IMR-90 (cell line): ENCODE data around the gene MTMR6. TPM values are rescaled to one million over a fixed set of nuclear protein-coding genes. Genes with fewer than 3 reads are reported as not detected.

Experiments
- ATAC-seq: fragments of 200-7000 bp; cut with Tn5 transposase; 2 replicates; pipeline ENCODE4 v1.9.1; 2020; ENCODE audit warnings: low read depth, mild to moderate bottlenecking, moderate library complexity
- BruUV-seq: library from RNA; stranded (reverse); fragments of 400-500 nt; replicated peaks from 2 replicates; lab custom pipeline; 2021; lab: Mats Ljungman, UMichigan
- CTCF ChIA-PET: fragments of 300-600 bp; formaldehyde crosslinking; extraction: SDS; loops from one replicate; lab custom pipeline; 2021; ENCODE audit warnings: antibody characterized with exemption; lab: Yijun Ruan, JAX
- POLR2A ChIA-PET: fragments of 300-600 bp; sonication (Branson Sonifier 250); formaldehyde crosslinking; loops from one replicate; lab custom pipeline; 2022; ENCODE audit warnings: antibody characterized with exemption; ENCODE audit not compliant: unreplicated experiment; lab: Charles Lee
- DNase-seq: peaks from one replicate; pipeline ENCODE4 v3.0.0; 2013
- H2AFZ ChIP-seq: replicated peaks from 2 replicates; pipeline ENCODE3; 2013; ENCODE audit warnings: low read length, mild to moderate bottlenecking; ENCODE audit not compliant: poor library complexity
- H2AK5ac ChIP-seq: 2 replicates; pipeline ENCODE4 v1.6.1; 2013; ENCODE audit warnings: low read depth, low read length, inconsistent platforms
- H2AK9ac ChIP-seq: replicated peaks from 2 replicates; pipeline ENCODE3; 2013; ENCODE audit warnings: mild to moderate bottlenecking, low read depth, low read length, moderate library complexity; ENCODE audit not compliant: poor library complexity
- H2BK120ac ChIP-seq: 2 replicates; pipeline ENCODE4 v1.6.1; 2013; ENCODE audit warnings: low read depth, low read length, inconsistent platforms
- H2BK15ac ChIP-seq: 3 replicates; pipeline ENCODE4 v1.6.1; 2013; ENCODE audit warnings: low read depth, low read length, inconsistent platforms
- H2BK20ac ChIP-seq: 2 replicates; pipeline ENCODE4 v1.6.1; 2013; ENCODE audit warnings: low read depth, mild to moderate bottlenecking, inconsistent platforms, low read length, moderate library complexity
- H2BK5ac ChIP-seq: 2 replicates; pipeline ENCODE4 v1.6.1; 2013; ENCODE audit warnings: mild to moderate bottlenecking, low read depth, low read length, inconsistent platforms; ENCODE audit not compliant: poor library complexity, severe bottlenecking
- H3K14ac ChIP-seq: replicated peaks from 2 replicates; pipeline ENCODE4 v1.6.1; 2013; ENCODE audit warnings: low read depth, low read length, inconsistent platforms
- H3K18ac ChIP-seq: 2 replicates; pipeline ENCODE4 v1.6.1; 2013; ENCODE audit warnings: low read depth, low read length, control low read depth
- H3K23ac ChIP-seq: 2 replicates; pipeline ENCODE4 v1.6.1; 2013; ENCODE audit warnings: low read depth, low read length, inconsistent platforms
- H3K27ac ChIP-seq: 2 replicates; pipeline ENCODE4 v1.5.1; 2013; ENCODE audit warnings: mild to moderate bottlenecking, control low read depth, low read length; ENCODE audit not compliant: insufficient read depth
- H3K27me3 ChIP-seq: 2 replicates; pipeline ENCODE4 v1.6.1; 2013; ENCODE audit warnings: low read length; ENCODE audit not compliant: control insufficient read depth, insufficient read depth
- H3K36me3 ChIP-seq: 2 replicates; pipeline ENCODE4 v1.6.1; 2013; ENCODE audit warnings: low read length, mixed read lengths; ENCODE audit not compliant: control insufficient read depth, insufficient read depth
- H3K4ac ChIP-seq: 2 replicates; pipeline ENCODE4 v1.6.1; 2013; ENCODE audit warnings: low read depth, low read length, inconsistent platforms
- H3K4me1 ChIP-seq: 2 replicates; pipeline ENCODE4 v1.6.1; 2013; ENCODE audit warnings: low read length, mixed read lengths; ENCODE audit not compliant: control insufficient read depth, insufficient read depth
- H3K4me2 ChIP-seq: 2 replicates; pipeline ENCODE4 v1.6.1; 2013; ENCODE audit warnings: low read depth, mild to moderate bottlenecking, control low read depth, low read length, moderate library complexity
- H3K4me3 ChIP-seq: 2 replicates; pipeline ENCODE4 v1.5.1; 2013; ENCODE audit warnings: low read depth, mild to moderate bottlenecking, control low read depth, low read length, moderate library complexity; ENCODE audit not compliant: insufficient read depth
- H3K56ac ChIP-seq: 2 replicates; pipeline ENCODE4 v1.6.1; 2013; ENCODE audit warnings: low read length, inconsistent platforms; ENCODE audit not compliant: insufficient read depth; ENCODE audit errors: extremely low read depth
- H3K79me1 ChIP-seq, 2 experiments: 2 replicates each; pipeline ENCODE4 v1.6.1; 2013; ENCODE audit warnings: low read length in 2 of 2, inconsistent platforms in 1 of 2, low read depth in 1 of 2
- H3K9ac ChIP-seq: 2 replicates; pipeline ENCODE4 v1.6.1; 2013; ENCODE audit warnings: low read depth, low read length, control low read depth
- H3K9me1 ChIP-seq: 2 replicates; pipeline ENCODE4 v1.6.1; 2013; ENCODE audit warnings: low read length, inconsistent platforms; ENCODE audit not compliant: insufficient read depth
- H3K9me3 ChIP-seq: 2 replicates; pipeline ENCODE4 v1.6.1; 2013; ENCODE audit warnings: low read length; ENCODE audit not compliant: control insufficient read depth, insufficient read depth
- H4K20me1 ChIP-seq: 2 replicates; pipeline ENCODE4 v1.6.1; 2013; ENCODE audit warnings: low read length, inconsistent platforms; ENCODE audit not compliant: insufficient read depth
- H4K5ac ChIP-seq: 2 replicates; pipeline ENCODE4 v1.6.1; 2013; ENCODE audit warnings: mild to moderate bottlenecking, low read depth, low read length, control low read depth
- H4K8ac ChIP-seq, 2 experiments: 2 replicates each; pipeline ENCODE4 v1.6.1; 2013; ENCODE audit warnings: low read depth in 2 of 2, low read length in 2 of 2, control low read depth in 1 of 2, inconsistent platforms in 1 of 2
- H4K91ac ChIP-seq: 2 replicates; pipeline ENCODE4 v1.6.1; 2013; ENCODE audit warnings: low read depth, low read length, inconsistent platforms; ENCODE audit not compliant: insufficient read depth
- BHLHE40 ChIP-seq: fragments of 150-350 bp; IDR thresholded peaks from 2 replicates; pipeline ENCODE4 v1.6.1; 2016; ENCODE audit warnings: mild to moderate bottlenecking, low read depth, low read length
- CEBPB ChIP-seq: IDR thresholded peaks from 2 replicates; pipeline ENCODE4 v1.6.1; 2012; ENCODE audit warnings: low read depth, low read length, improper control_type of control experiment
- CHD1 ChIP-seq: IDR thresholded peaks from 2 replicates; pipeline ENCODE4 v1.6.1; 2012; ENCODE audit warnings: low read depth, low read length, improper control_type of control experiment
- FOS ChIP-seq: fragments of 150-350 bp; IDR thresholded peaks from 2 replicates; pipeline ENCODE4 v1.6.1; 2016; ENCODE audit warnings: low read depth, low read length
- MAFK ChIP-seq: IDR thresholded peaks from 2 replicates; pipeline ENCODE4 v1.6.1; 2012; ENCODE audit warnings: low read depth, low read length, improper control_type of control experiment
- MAZ ChIP-seq: IDR thresholded peaks from 2 replicates; pipeline ENCODE4 v1.6.1; 2012; ENCODE audit warnings: low read depth, mild to moderate bottlenecking, low read length, improper control_type of control experiment, moderate library complexity, borderline replicate concordance
- MXI1 ChIP-seq: IDR thresholded peaks from 2 replicates; pipeline ENCODE4 v1.6.1; 2012; ENCODE audit warnings: low read depth, mild to moderate bottlenecking, low read length, moderate library complexity, borderline replicate concordance
- NFE2L2 ChIP-seq: fragments of 150-350 bp; IDR thresholded peaks from 2 replicates; pipeline ENCODE4 v1.6.1; 2016; ENCODE audit warnings: low read depth, mild to moderate bottlenecking, low read length
- POLR2A ChIP-seq: IDR thresholded peaks from 2 replicates; pipeline ENCODE4 v1.6.1; 2012; ENCODE audit warnings: mild to moderate bottlenecking, low read depth, low read length
- RAD21 ChIP-seq: IDR thresholded peaks from 2 replicates; pipeline ENCODE4 v1.6.1; 2012; ENCODE audit warnings: low read length, improper control_type of control experiment
- RCOR1 ChIP-seq: IDR thresholded peaks from 2 replicates; pipeline ENCODE4 v1.6.1; 2012; ENCODE audit warnings: mild to moderate bottlenecking, low read length, improper control_type of control experiment; ENCODE audit not compliant: insufficient replicate concordance
- RFX5 ChIP-seq: IDR thresholded peaks from 2 replicates; pipeline ENCODE4 v1.8.0; 2012; ENCODE audit warnings: low read depth, mild to moderate bottlenecking, low read length, moderate library complexity
- SMC3 ChIP-seq: fragments of 150-350 bp; IDR thresholded peaks from 2 replicates; pipeline ENCODE4 v1.6.1; 2016; ENCODE audit warnings: low read depth, mild to moderate bottlenecking, antibody characterized with exemption, low read length, moderate library complexity
- WGBS, 2 experiments: methylation state at CpG; one replicate each; pipeline versions ENCODE4 v1.1.5 to v1.1.7; 2013; ENCODE audit warnings: missing lambda C conversion rate in 2 of 2; ENCODE audit not compliant: insufficient read length in 1 of 2; ENCODE audit errors: extremely low coverage in 2 of 2; 5-methylcytosine and 5-hydroxymethylcytosine counted together
- dilution Hi-C: fragments of 300-500 bp; cut with HindIII; formaldehyde crosslinking; loops from one replicate; pipeline ENCODE4 v1.14.3; 2018; ENCODE audit warnings: low sequenced_read_pairs; ENCODE audit not compliant: unreplicated experiment
- in situ Hi-C: fragments of 300-500 bp; cut with MboI; formaldehyde crosslinking; loops from 3 replicates; pipeline ENCODE4 v1.14.3; 2019; ENCODE audit warnings: low sequenced_read_pairs, inconsistent platforms, mixed read lengths
- intact Hi-C: fragments of 100-400 bp; cut with micrococcal nuclease; formaldehyde crosslinking; loops from 2 replicates; pipeline ENCODE4 v1.10.0; 2022
- polyA plus RNA-seq, 3 experiments: library from polyadenylated mRNA; depleted of rRNA; stranded (reverse); fragments of >200 nt; gene quantifications; 2 replicates each; pipeline ENCODE4 v1.2.3, GENCODE V29; 2012; ENCODE audit warnings: low replicate concordance in 1 of 3
- total RNA-seq: library from RNA; depleted of rRNA; stranded (reverse); fragments of >200 nt; gene quantifications from 2 replicates; pipeline ENCODE4 v1.2.3, GENCODE V29; 2012
- TF ChIP-seq, protein P1 (sequence below): conservative IDR thresholded peaks from 2 replicates; pipeline ENCODE4 v1.5.1; 2012; ENCODE audit warnings: mild to moderate bottlenecking, low read depth, low read length, improper control_type of control experiment
- TF ChIP-seq, protein P2 (sequence below): fragments of 150-350 bp; IDR thresholded peaks from 2 replicates; pipeline ENCODE4 v1.6.1; 2016; ENCODE audit warnings: low read depth, mild to moderate bottlenecking, low read length, moderate library complexity, borderline replicate concordance
- TF ChIP-seq, protein P3 (sequence below): fragments of 150-350 bp; IDR thresholded peaks from 2 replicates; pipeline ENCODE4 v1.6.1; 2017; ENCODE audit warnings: mild to moderate bottlenecking, antibody characterized with exemption, low read length, low read depth

Gene MTMR6
- total and polyA plus RNA-seq, 2 of the 4 experiments (the other 2 are of a cell fraction) = 9.4 to 21.7 TPM

DNA sequence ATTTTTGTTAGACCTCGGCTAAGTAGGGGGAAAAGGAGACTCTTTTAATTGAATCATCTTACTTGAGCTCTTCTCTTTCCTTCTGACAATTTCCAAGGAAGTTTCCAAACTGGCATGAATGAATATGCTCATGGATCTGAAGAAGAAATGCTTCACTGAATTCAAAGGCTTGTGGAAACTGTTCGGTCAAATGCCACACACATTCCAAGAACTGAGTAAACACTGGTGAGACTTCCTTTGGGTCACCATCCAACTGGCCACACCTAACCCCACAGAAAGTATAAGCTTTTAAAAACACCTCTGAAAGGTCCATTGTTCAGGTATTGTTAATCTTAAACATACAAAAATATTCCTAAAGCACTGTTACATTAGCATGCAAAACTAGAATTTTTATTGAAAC, 33.6 kb downstream of the MTMR6 start:
- CTCF ChIA-PET = no interaction called here

More for the DNA sequence above, 33.6 kb downstream of the MTMR6 start:
- BruUV-seq = no TSS peak
- H3K14ac ChIP-seq = no peak overlapping the region
- H2BK15ac ChIP-seq = no peak overlapping the region
- no peak overlapping the region for H2AFZ ChIP-seq
- H2BK20ac ChIP-seq = no peak overlapping the region
- no peak overlapping the region for H3K9ac ChIP-seq
- H3K27ac ChIP-seq = no peak overlapping the region
- no peak overlapping the region for H3K4me2 ChIP-seq
- no peak overlapping the region for H3K4me3 ChIP-seq
- H2BK120ac ChIP-seq = no peak overlapping the region
- H3K9me3 ChIP-seq = no peaks in the 10 kb centered on the region
- TF ChIP-seq BHLHE40 (no peak), NFE2L2 (no peak), FOS (no peak), MAFK (no peak), CEBPB (no peak), POLR2A (no peak), CHD1 (no peak), RCOR1 (no peak), MAZ (no peak), MXI1 (no peak), SMC3 (no peak), RAD21 (no peak), RFX5 (no peak)
- TF ChIP-seq, protein P1, sequence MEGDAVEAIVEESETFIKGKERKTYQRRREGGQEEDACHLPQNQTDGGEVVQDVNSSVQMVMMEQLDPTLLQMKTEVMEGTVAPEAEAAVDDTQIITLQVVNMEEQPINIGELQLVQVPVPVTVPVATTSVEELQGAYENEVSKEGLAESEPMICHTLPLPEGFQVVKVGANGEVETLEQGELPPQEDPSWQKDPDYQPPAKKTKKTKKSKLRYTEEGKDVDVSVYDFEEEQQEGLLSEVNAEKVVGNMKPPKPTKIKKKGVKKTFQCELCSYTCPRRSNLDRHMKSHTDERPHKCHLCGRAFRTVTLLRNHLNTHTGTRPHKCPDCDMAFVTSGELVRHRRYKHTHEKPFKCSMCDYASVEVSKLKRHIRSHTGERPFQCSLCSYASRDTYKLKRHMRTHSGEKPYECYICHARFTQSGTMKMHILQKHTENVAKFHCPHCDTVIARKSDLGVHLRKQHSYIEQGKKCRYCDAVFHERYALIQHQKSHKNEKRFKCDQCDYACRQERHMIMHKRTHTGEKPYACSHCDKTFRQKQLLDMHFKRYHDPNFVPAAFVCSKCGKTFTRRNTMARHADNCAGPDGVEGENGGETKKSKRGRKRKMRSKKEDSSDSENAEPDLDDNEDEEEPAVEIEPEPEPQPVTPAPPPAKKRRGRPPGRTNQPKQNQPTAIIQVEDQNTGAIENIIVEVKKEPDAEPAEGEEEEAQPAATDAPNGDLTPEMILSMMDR = no peak
- TF ChIP-seq, protein P2, sequence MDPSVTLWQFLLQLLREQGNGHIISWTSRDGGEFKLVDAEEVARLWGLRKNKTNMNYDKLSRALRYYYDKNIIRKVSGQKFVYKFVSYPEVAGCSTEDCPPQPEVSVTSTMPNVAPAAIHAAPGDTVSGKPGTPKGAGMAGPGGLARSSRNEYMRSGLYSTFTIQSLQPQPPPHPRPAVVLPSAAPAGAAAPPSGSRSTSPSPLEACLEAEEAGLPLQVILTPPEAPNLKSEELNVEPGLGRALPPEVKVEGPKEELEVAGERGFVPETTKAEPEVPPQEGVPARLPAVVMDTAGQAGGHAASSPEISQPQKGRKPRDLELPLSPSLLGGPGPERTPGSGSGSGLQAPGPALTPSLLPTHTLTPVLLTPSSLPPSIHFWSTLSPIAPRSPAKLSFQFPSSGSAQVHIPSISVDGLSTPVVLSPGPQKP = no peak
- TF ChIP-seq, protein P3, sequence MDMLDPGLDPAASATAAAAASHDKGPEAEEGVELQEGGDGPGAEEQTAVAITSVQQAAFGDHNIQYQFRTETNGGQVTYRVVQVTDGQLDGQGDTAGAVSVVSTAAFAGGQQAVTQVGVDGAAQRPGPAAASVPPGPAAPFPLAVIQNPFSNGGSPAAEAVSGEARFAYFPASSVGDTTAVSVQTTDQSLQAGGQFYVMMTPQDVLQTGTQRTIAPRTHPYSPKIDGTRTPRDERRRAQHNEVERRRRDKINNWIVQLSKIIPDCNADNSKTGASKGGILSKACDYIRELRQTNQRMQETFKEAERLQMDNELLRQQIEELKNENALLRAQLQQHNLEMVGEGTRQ = no peak
- H4K20me1 ChIP-seq = no peaks in the 10 kb centered on the region
- intact Hi-C loops = no loop called here
- no peak overlapping the region for H2BK5ac ChIP-seq
- no peak overlapping the region for H3K4ac ChIP-seq
- WGBS, 2 experiments = no CpG with 5 or more reads among the region's 2 CpGs
- no peaks in the 10 kb centered on the region for H3K79me1 ChIP-seq
- no peak overlapping the region for H3K23ac ChIP-seq
- no peak overlapping the region for H3K18ac ChIP-seq
- no peak overlapping the region for H3K56ac ChIP-seq
- peaks cover 13% of the 10 kb centered on the region for H3K36me3 ChIP-seq
- ATAC-seq = no peak
- in situ Hi-C loops = no loop called here
- H3K4me1 ChIP-seq = no peaks in the 10 kb centered on the region
- no peak overlapping the region for H4K5ac ChIP-seq
- dilution Hi-C loops = no loop called here
- DNase-seq = no peak
- no peaks in the 10 kb centered on the region for H3K27me3 ChIP-seq
- no peak overlapping the region for H4K91ac ChIP-seq
- POLR2A ChIA-PET = no interaction called here
- H3K9me1 ChIP-seq = no peaks in the 10 kb centered on the region
- H2AK9ac ChIP-seq = no peak overlapping the region
- no peak overlapping the region for H4K8ac ChIP-seq
- no peak overlapping the region for H2AK5ac ChIP-seq
